AG04450 (cell line): ENCODE data around the gene TTC12. TPM values are rescaled to one million over a fixed set of nuclear protein-coding genes. Genes with fewer than 3 reads are reported as not detected.

Source experiments
- CTCF ChIA-PET: fragments of 300-600, 350-600 bp; formaldehyde crosslinking; extraction: SDS; loops from one replicate; lab custom pipeline; 2022; ENCODE audit warnings: antibody characterized with exemption, inconsistent platforms; lab: Charles Lee
- POLR2A ChIA-PET: fragments of 350-600 bp; formaldehyde crosslinking; extraction: SDS; loops from one replicate; lab custom pipeline; 2021; ENCODE audit warnings: antibody characterized with exemption, inconsistent platforms; lab: Yijun Ruan, JAX
- DNase-seq: peaks from one replicate; pipeline ENCODE4 v3.0.0-alpha.2; 2011; ENCODE audit warnings: low read depth, low spot score
- H3K27ac ChIP-seq: one replicate; pipeline ENCODE4 v1.5.1; 2012; ENCODE audit warnings: low read depth, low read length, control low read depth
- H3K27me3 ChIP-seq: one replicate; pipeline ENCODE4 v1.6.0; 2012; ENCODE audit warnings: low read length; ENCODE audit not compliant: control insufficient read depth, insufficient read depth
- H3K4me3 ChIP-seq: 2 replicates; pipeline ENCODE4 v1.5.1; 2011; ENCODE audit warnings: mild to moderate bottlenecking, low read depth, low read length, control low read depth
- H3K9me3 ChIP-seq: 2 replicates; pipeline ENCODE4 v1.5.1; 2012; ENCODE audit warnings: low read length; ENCODE audit not compliant: control insufficient read depth, insufficient read depth
- polyA plus RNA-seq: library from polyadenylated mRNA; depleted of rRNA; stranded (reverse); fragments of >200 nt; gene quantifications from 2 replicates; pipeline ENCODE4 v1.2.3, GENCODE V29; 2011
- TF ChIP-seq, protein P1 (sequence below): IDR thresholded peaks from 2 replicates; pipeline ENCODE4 v1.5.1; 2011; ENCODE audit warnings: low read depth, low read length, control low read depth, inconsistent platforms

TTC12 gene
- polyA plus RNA-seq, 1 experiment = 19.0 TPM

DNA sequence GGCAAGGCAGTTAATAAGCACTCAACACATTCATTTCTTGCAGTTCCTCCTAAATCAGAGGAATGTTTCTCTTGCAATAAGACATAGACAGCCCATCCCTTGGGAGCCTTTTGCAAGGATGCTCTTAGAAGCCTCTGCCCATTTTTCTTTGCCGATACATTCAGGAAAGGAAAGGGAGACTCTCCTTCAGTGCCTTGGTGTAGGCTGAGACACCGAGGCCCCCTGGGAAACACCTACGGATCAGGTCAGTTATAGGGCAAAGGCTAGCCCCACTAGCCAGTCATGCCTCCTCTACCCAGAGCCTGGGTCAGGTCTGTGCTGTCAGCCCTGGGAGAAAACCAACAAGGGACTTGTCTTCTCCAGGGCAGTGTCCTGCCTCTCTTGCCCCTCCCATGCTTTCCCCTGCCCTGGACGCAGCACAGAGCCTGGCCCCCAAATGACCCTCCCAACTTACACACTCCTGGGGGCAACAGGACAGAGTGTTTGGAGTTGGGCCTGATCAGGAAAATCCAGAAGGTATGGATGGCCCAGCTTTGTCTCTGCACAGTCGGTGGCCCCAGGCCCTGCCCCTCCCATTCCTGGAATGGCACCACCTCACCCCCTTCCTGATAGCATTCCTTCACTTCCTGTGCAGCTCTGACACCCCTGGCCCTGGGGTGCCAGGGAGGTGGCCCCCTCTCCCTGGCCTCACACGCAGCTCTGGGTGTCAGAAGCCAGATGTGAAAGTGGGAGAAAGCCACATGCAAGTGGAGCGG, 91.5 kb downstream of the TTC12 start:
- Histone ChIP-seq H3K4me3 (no peak overlapping the region), H3K9me3 (no peaks in the 10 kb centered on the region; the same call in 1 of the 2 replicates), H3K27ac (no peak overlapping the region), H3K27me3 (peaks cover 13% of the 10 kb centered on the region)
- TF ChIP-seq, protein P1, sequence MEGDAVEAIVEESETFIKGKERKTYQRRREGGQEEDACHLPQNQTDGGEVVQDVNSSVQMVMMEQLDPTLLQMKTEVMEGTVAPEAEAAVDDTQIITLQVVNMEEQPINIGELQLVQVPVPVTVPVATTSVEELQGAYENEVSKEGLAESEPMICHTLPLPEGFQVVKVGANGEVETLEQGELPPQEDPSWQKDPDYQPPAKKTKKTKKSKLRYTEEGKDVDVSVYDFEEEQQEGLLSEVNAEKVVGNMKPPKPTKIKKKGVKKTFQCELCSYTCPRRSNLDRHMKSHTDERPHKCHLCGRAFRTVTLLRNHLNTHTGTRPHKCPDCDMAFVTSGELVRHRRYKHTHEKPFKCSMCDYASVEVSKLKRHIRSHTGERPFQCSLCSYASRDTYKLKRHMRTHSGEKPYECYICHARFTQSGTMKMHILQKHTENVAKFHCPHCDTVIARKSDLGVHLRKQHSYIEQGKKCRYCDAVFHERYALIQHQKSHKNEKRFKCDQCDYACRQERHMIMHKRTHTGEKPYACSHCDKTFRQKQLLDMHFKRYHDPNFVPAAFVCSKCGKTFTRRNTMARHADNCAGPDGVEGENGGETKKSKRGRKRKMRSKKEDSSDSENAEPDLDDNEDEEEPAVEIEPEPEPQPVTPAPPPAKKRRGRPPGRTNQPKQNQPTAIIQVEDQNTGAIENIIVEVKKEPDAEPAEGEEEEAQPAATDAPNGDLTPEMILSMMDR = no peak
- ChIA-PET POLR2A (no interaction called here), CTCF (no interaction called here)
- DNase-seq = no peak

DNA sequence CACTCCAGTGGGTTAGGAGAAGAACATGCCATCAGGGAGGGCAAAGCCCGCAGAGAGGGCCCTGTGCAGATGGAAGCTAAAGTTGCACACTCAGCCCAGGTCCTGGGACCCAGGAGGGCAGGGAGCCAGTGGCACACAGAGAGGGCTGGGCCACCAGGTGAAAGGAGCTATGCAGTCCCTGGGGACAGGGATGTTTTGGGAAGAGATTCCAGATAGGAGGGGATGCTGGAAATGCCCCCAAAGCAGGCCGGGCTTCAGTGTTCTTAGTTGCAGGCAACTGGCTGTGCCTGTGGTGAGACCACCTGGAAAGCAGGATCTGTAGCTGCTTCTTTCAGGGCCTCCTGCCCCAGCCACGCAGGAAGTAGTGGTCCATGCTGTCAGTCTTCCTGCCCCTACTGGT, 92.8 kb downstream of the TTC12 start:
- no peaks in the 10 kb centered on the region; the same call in 1 of the 2 replicates for H3K9me3 ChIP-seq
- peaks cover 13% of the 10 kb centered on the region for H3K27me3 ChIP-seq
- ChIA-PET CTCF (no interaction called here), POLR2A (no interaction called here)
- no peak overlapping the region for H3K4me3 ChIP-seq
- no peak overlapping the region for H3K27ac ChIP-seq
- TF ChIP-seq, protein P1 = no peak
- DNase-seq = no peak

DNA sequence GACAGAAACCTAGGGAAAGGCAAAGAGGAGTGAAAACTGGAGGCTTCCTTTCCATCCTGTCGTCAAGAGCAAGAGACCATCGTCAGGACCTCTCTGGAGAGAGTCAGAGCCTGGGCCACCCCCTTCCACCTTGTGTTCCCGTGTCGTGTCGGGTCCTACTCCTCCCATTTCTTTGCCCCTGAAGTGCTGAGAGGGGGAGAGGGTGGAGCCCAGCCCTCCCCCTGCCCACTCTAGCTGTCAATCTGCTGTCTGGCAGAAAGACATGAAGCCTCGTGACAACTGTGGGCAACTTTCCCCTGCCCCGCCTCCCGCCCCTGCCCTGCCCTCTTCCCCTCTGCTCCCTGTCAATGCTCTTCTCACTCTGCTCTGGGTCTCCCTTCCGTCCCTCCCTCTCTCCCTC, 93.8 kb downstream of the TTC12 start:
- Histone ChIP-seq H3K27me3 (peaks cover 5% of the 10 kb centered on the region), H3K4me3 (no peak overlapping the region), H3K9me3 (no peaks in the 10 kb centered on the region; the same call in 1 of the 2 replicates), H3K27ac (no peak overlapping the region)
- ChIA-PET CTCF (no interaction called here), POLR2A (no interaction called here)
- TF ChIP-seq, protein P1 = no peak
- DNase-seq = no peak

DNA sequence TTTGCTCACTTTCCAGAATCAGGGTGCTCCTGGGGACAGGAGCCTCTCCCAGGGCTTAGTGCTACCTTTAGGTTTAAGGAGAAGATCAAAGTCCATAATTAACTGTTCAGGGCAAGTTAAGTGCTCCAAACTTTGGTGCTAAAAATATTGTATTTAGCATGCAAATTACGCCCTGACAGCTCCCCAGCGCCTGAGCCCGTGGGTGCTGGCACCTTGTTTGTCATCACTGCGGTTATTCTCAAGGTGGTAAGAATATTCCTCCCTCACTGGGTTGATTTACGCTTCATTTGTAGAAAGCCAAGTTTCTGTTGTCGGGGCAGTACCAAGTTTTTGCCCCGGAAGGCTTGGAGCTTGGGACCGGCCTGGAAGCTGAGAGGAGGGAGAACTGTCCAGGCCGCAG, 94.5 kb downstream of the TTC12 start:
- TF ChIP-seq, protein P1 = no peak
- CTCF ChIA-PET = no interaction called here
- POLR2A ChIA-PET = no interaction called here
- peaks cover 5% of the 10 kb centered on the region for H3K27me3 ChIP-seq
- no peak overlapping the region for H3K4me3 ChIP-seq
- H3K27ac ChIP-seq = no peak overlapping the region
- H3K9me3 ChIP-seq = no peaks in the 10 kb centered on the region; the same call in 1 of the 2 replicates
- no peak for DNase-seq

DNA sequence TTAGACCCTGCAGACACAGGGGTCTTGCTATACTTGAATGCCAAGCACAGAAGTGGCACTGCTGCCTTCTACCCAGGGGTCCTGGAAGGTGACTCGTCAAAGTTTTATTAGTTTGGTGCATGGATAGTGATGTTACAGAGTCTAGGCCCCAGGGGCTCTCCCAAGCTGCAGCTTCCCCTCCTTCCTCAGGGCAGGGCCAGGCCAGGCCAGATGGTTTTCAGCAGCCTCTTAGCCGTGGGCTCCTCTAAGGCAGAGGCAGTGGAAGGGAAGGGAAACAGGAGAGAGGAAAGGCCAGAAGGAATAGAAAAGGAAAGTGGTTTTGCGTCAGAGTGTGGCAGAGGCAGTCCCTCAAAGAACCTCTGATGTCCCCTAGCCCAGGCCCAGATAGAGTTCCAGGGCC, 95.1 kb downstream of the TTC12 start:
- H3K27me3 ChIP-seq = peaks cover 5% of the 10 kb centered on the region
- DNase-seq = no peak
- no peaks in the 10 kb centered on the region; the same call in 1 of the 2 replicates for H3K9me3 ChIP-seq
- no peak overlapping the region for H3K4me3 ChIP-seq
- CTCF ChIA-PET = no interaction called here
- no peak overlapping the region for H3K27ac ChIP-seq
- TF ChIP-seq, protein P1 = no peak
- POLR2A ChIA-PET = no interaction called here
